ENCODE results near the gene ARV1. TPM values are rescaled to one million over a fixed set of nuclear protein-coding genes. Genes with fewer than 3 reads are reported as not detected.

Gene ARV1
- total RNA-seq, 1 donor from 2014 or later, result 18.7 TPM

DNA sequence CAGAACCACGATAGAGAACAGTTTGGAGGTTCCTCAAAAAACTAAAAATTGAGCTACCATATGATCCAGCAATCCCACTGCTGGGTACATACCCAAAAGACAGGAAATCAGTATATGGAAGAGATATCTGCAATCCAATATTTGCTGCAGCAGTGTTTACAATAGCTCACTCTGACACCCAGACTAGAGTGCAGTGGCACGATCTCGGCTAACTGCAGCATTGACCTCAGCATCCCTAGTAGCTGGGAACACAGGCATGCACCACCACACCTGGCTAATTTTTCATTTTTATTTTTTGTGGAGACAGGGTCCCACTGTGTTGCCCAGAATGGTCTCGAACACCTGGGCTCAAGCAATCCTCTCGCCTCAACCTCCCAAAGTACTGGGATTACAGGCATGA lies 13.4 kb upstream of the ARV1 start:
- no peak overlapping the region for H3K27ac ChIP-seq
- H3K27me3 ChIP-seq, result no peaks in the 10 kb centered on the region
- H3K36me3 ChIP-seq, result no peaks in the 10 kb centered on the region
- TF ChIP-seq CTCF (IDR thresholded peaks at IDR 0.05) (no peak), POLR2A (IDR thresholded peaks at IDR 0.05) (no peak), POLR2AphosphoS5 (IDR thresholded peaks at IDR 0.05; ENCODE audit: insufficient read depth in 1 of 2, low read depth in 1 of 2) (no peak)
- DNase-seq (ENCODE audit: extremely low spot score in 2 of 2), result no peak
- no peaks in the 10 kb centered on the region for H3K9me3 ChIP-seq
- H3K4me3 ChIP-seq, result no peak overlapping the region
- intact Hi-C loops (cut with DNase I), result no loop called here
- no peaks in the 10 kb centered on the region for H3K4me1 ChIP-seq

DNA sequence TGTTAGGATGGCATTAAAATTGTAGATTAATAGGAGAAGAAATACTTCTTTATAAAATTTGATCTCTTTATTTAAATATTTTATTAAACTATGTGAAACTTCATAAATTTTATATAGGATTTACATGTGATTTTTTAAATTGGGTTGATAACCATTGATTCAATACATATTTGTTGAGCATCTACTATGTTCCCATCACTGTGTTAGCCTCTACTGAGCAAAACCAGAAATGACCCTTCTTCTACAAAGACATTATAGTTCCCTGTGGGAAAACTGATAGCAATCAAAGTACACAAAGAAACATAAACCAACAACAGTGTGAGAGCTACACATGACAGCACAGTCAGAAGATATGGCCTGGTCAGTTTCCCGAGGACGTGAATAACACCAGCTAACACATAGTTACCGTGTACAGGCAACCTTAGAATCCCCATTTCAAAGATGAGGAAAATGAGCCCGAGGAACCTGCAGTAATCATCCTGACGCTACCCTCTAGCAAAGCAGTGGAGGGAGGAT lies 12.5 kb upstream of the ARV1 start:
- intact Hi-C loops (cut with DNase I), result no loop called here
- no peaks in the 10 kb centered on the region for H3K4me1 ChIP-seq
- no peak overlapping the region for H3K4me3 ChIP-seq
- DNase-seq (ENCODE audit: extremely low spot score in 2 of 2), result no peak
- H3K36me3 ChIP-seq, result no peaks in the 10 kb centered on the region
- no peak overlapping the region for H3K27ac ChIP-seq
- no peaks in the 10 kb centered on the region for H3K27me3 ChIP-seq
- no peaks in the 10 kb centered on the region for H3K9me3 ChIP-seq
- TF ChIP-seq CTCF (IDR thresholded peaks at IDR 0.05) (no peak), POLR2A (IDR thresholded peaks at IDR 0.05) (no peak), POLR2AphosphoS5 (IDR thresholded peaks at IDR 0.05; ENCODE audit: insufficient read depth in 1 of 2, low read depth in 1 of 2) (no peak)

DNA sequence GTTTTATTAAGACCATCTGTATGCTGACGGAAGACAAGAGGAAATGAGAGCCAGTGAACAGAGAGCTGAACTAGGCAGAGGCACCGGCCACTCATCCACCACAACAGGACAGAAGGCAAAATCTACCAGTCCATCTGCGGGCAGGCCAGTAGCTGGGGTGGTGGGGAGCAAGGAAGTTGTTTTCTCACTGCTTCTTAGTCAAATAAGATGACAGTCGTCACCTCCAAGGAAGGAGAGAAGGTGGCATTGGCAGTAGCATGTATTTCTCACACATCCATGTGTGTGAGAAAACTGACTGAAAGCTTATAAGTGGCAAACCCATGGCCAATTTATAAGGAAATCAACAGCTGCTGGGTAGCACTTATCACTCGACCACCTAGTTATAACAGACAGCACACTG lies 8.5 kb upstream of the ARV1 start:
- intact Hi-C loops (cut with DNase I), result no loop called here
- Histone ChIP-seq H3K9me3 (no peaks in the 10 kb centered on the region), H3K4me1 (no peaks in the 10 kb centered on the region), H3K36me3 (no peaks in the 10 kb centered on the region), H3K27me3 (no peaks in the 10 kb centered on the region), H3K27ac (no peak overlapping the region), H3K4me3 (no peak overlapping the region)
- DNase-seq (ENCODE audit: extremely low spot score in 2 of 2), result no peak
- TF ChIP-seq POLR2AphosphoS5 (IDR thresholded peaks at IDR 0.05; ENCODE audit: insufficient read depth in 1 of 2, low read depth in 1 of 2), result no peak
- no peak for TF ChIP-seq POLR2A (IDR thresholded peaks at IDR 0.05)
- no peak for TF ChIP-seq CTCF (IDR thresholded peaks at IDR 0.05)

DNA sequence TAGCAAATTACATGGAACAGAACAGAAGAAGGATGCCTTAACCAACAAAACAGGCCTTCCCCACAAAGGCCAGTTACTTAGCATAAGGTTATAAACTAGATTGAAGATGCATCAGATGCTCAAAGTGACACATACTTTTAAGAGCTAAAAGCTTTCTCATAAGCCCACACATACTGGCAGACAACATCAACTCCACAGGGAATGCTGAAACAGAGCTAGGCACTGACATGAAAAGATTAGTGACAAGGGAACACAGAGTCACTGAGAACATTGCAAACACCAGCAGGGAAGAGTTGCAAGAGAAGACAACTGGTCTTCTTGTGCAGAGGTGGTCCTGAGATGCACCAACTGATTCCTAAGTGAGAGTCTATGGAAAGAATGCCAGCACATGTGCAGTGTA lies 7.1 kb upstream of the ARV1 start:
- no peak for DNase-seq (ENCODE audit: extremely low spot score in 2 of 2)
- intact Hi-C loops (cut with DNase I), result no loop called here
- H3K9me3 ChIP-seq, result no peaks in the 10 kb centered on the region
- peaks cover 3% of the 10 kb centered on the region for H3K4me1 ChIP-seq
- H3K36me3 ChIP-seq, result peaks cover 0 to 8% of the 10 kb centered on the region in 2 donors
- TF ChIP-seq CTCF (IDR thresholded peaks at IDR 0.05), result no peak
- TF ChIP-seq POLR2AphosphoS5 (IDR thresholded peaks at IDR 0.05; ENCODE audit: insufficient read depth in 1 of 2, low read depth in 1 of 2), result no peak
- no peak for TF ChIP-seq POLR2A (IDR thresholded peaks at IDR 0.05)
- H3K27me3 ChIP-seq, result no peaks in the 10 kb centered on the region
- no peak overlapping the region for H3K4me3 ChIP-seq
- H3K27ac ChIP-seq, result no peak overlapping the region

DNA sequence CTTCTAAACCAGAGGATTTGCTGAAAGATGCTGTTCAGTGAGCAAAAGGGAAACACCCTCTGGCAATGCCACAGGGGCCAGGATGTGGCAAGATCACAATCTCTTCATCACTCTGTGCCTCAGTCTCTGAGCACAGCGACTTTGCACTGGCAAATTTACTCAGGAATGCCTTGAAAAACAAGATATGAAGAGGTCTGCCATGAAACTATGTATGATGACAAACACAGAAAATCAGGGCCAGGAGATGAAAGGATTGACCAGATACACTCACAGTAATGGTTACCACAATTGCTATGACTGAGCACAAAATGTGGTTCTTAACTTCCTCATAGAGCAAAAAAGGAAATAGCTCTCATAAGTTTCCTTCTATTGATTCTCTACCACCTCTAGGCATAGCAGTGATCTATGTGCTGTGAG lies 6.0 kb upstream of the ARV1 start:
- Histone ChIP-seq H3K4me3 (no peak overlapping the region), H3K36me3 (peaks cover 0 to 8% of the 10 kb centered on the region in 2 donors), H3K27me3 (no peaks in the 10 kb centered on the region), H3K9me3 (no peaks in the 10 kb centered on the region), H3K27ac (no peak overlapping the region), H3K4me1 (peaks cover 14% of the 10 kb centered on the region)
- intact Hi-C loops (cut with DNase I), result no loop called here
- TF ChIP-seq CTCF (IDR thresholded peaks at IDR 0.05) (no peak), POLR2AphosphoS5 (IDR thresholded peaks at IDR 0.05; ENCODE audit: insufficient read depth in 1 of 2, low read depth in 1 of 2) (peak in 1 of 2 donors; percentile 16)
- no peak for DNase-seq (ENCODE audit: extremely low spot score in 2 of 2)

Data from vagina (tissue), 2 donors.